Liver (tissue), 9 donors: ENCODE measurements around the gene PTPRD. TPM values are rescaled to one million over a fixed set of nuclear protein-coding genes. Genes with fewer than 3 reads are reported as not detected.

Experiments used
- DNase-seq: peaks from one replicate; pipeline ENCODE4 v3.0.0-alpha.2; 2017; ENCODE audit warnings: low spot score
- H3K27ac ChIP-seq, 2 donors: one replicate each; pipeline ENCODE4 v1.7.0; 2013; ENCODE audit warnings: inconsistent platforms in 2 of 2, low read length in 2 of 2, control low read depth in 1 of 2, low read depth in 1 of 2, mild to moderate bottlenecking in 1 of 2
- H3K27me3 ChIP-seq, 4 donors: one replicate each; pipeline versions ENCODE4 v1.6.1 to v1.7.0; 2013; ENCODE audit warnings: low read length in 3 of 4, inconsistent platforms in 1 of 4, mild to moderate bottlenecking in 1 of 4, moderate library complexity in 1 of 4; ENCODE audit not compliant: control insufficient read depth in 4 of 4, insufficient read depth in 4 of 4
- H3K36me3 ChIP-seq, 4 donors: one replicate each; pipeline versions ENCODE4 v1.6.1 to v1.7.0; 2013; ENCODE audit warnings: low read length in 3 of 4, mild to moderate bottlenecking in 3 of 4, low read depth in 1 of 4, moderate library complexity in 1 of 4; ENCODE audit not compliant: control insufficient read depth in 4 of 4, insufficient read depth in 3 of 4
- H3K4me1 ChIP-seq, 4 donors: one replicate each; pipeline versions ENCODE4 v1.6.1 to v1.7.0; 2013; ENCODE audit warnings: low read length in 3 of 4, mild to moderate bottlenecking in 3 of 4, moderate library complexity in 1 of 4; ENCODE audit not compliant: control insufficient read depth in 4 of 4, insufficient read depth in 4 of 4
- H3K4me3 ChIP-seq, 3 donors: one replicate each; pipeline versions ENCODE4 v1.6.1 to v1.7.0; 2013; ENCODE audit warnings: low read length in 3 of 3, control low read depth in 1 of 3, low read depth in 1 of 3, mild to moderate bottlenecking in 1 of 3
- H3K9ac ChIP-seq, 2 donors: one replicate each; pipeline ENCODE4 v1.7.0; 2013; ENCODE audit warnings: low read length in 2 of 2, mild to moderate bottlenecking in 2 of 2, moderate library complexity in 2 of 2, control low read depth in 1 of 2, low read depth in 1 of 2
- H3K9me3 ChIP-seq, 4 donors: one replicate each; pipeline versions ENCODE4 v1.6.1 to v1.7.0; 2013; ENCODE audit warnings: low read length in 3 of 4; ENCODE audit not compliant: control insufficient read depth in 4 of 4
- ATF3 ChIP-seq: IDR thresholded peaks from 2 replicates; pipeline ENCODE4 v1.6.1; 2016; ENCODE audit warnings: antibody characterized with exemption
- CTCF ChIP-seq: fragments of 150-350 bp; IDR thresholded peaks from 2 replicates; pipeline ENCODE4 v1.5.1; 2017; ENCODE audit warnings: improper control_type of control experiment, low read depth, low read length; ENCODE audit not compliant: missing input control
- EGR1 ChIP-seq, 2 donors: IDR thresholded peaks; 2 replicates each; pipeline ENCODE4 v1.6.1; 2016 to 2018; ENCODE audit warnings: antibody characterized with exemption in 2 of 2, low read depth in 2 of 2
- FOXA1 ChIP-seq: IDR thresholded peaks from 2 replicates; pipeline ENCODE4 v1.6.1; 2016; ENCODE audit warnings: antibody characterized with exemption
- FOXA2 ChIP-seq: IDR thresholded peaks from 2 replicates; pipeline ENCODE4 v1.6.1; 2016; ENCODE audit warnings: antibody characterized with exemption
- GABPA ChIP-seq, 2 donors: IDR thresholded peaks in 1 of 2; conservative IDR thresholded peaks in 1 of 2; 2 replicates each; pipeline ENCODE4 v1.6.1; 2016; ENCODE audit warnings: antibody characterized with exemption in 2 of 2, mild to moderate bottlenecking in 1 of 2, moderate library complexity in 1 of 2
- HNF4A ChIP-seq, 2 donors: conservative IDR thresholded peaks; 2 replicates each; pipeline ENCODE4 v1.6.1; 2016; ENCODE audit warnings: antibody characterized with exemption in 2 of 2, mild to moderate bottlenecking in 2 of 2
- HNF4G ChIP-seq: IDR thresholded peaks from 2 replicates; pipeline ENCODE4 v1.6.1; 2016; ENCODE audit warnings: antibody characterized with exemption
- JUND ChIP-seq, 2 donors: IDR thresholded peaks; 2 replicates each; pipeline ENCODE4 v1.6.1; 2016; ENCODE audit warnings: antibody characterized with exemption in 2 of 2
- MAX ChIP-seq: IDR thresholded peaks from 2 replicates; pipeline ENCODE4 v1.6.1; 2016; ENCODE audit warnings: antibody characterized with exemption
- NR2F2 ChIP-seq: IDR thresholded peaks from 2 replicates; pipeline ENCODE4 v1.6.1; 2016; ENCODE audit warnings: antibody characterized with exemption
- RAD21 ChIP-seq, 2 donors: IDR thresholded peaks; 2 replicates each; pipeline ENCODE4 v1.6.1; 2016; ENCODE audit warnings: antibody characterized with exemption in 2 of 2, mild to moderate bottlenecking in 2 of 2
- REST ChIP-seq: IDR thresholded peaks from 2 replicates; pipeline ENCODE4 v1.6.1; 2016; ENCODE audit warnings: antibody characterized with exemption, mild to moderate bottlenecking
- RXRA ChIP-seq, 2 donors: IDR thresholded peaks; 2 replicates each; pipeline ENCODE4 v1.6.1; 2017 to 2018; ENCODE audit warnings: antibody characterized with exemption in 2 of 2, mild to moderate bottlenecking in 1 of 2
- SP1 ChIP-seq: IDR thresholded peaks from 2 replicates; pipeline ENCODE4 v1.6.1; 2018; ENCODE audit warnings: antibody characterized with exemption, mild to moderate bottlenecking
- TAF1 ChIP-seq: conservative IDR thresholded peaks from 2 replicates; pipeline ENCODE4 v1.6.1; 2016; ENCODE audit warnings: antibody characterized with exemption, mild to moderate bottlenecking
- YY1 ChIP-seq: IDR thresholded peaks from 2 replicates; pipeline ENCODE4 v1.6.1; 2016; ENCODE audit warnings: antibody characterized with exemption, mild to moderate bottlenecking
- whole genome bisulfite sequencing: extraction: QIAGEN DNeasy Blood & Tissue Kit; methylation state at CpG from one replicate; pipeline ENCODE4 v1.1.7; 2013; 5-methylcytosine and 5-hydroxymethylcytosine counted together
- polyA plus RNA-seq, 2 donors: library from polyadenylated mRNA; stranded (reverse) in 1 of 2; unstranded in 1 of 2; fragments of 200-250 nt in 1 of 2; fragments of >200 nt in 1 of 2; fragmentation: Nextera tagmentation in 1 of 2; extraction: Ambion mirVana in 1 of 2; gene quantifications; one replicate each; pipeline versions ENCODE4 v1.2.1 to v1.2.3, GENCODE V29; 2013 to 2015
- total RNA-seq, 2 donors: library from RNA; depleted of rRNA; stranded (reverse); fragments of >200 nt; gene quantifications; one replicate each; pipeline ENCODE4 v1.2.3, GENCODE V29; 2014
- donor health status: healthy.
- donor health status: healthy.
- donor health status: healthy.
- donor health status: healthy.
- donor health status: healthy.

PTPRD gene
- total and polyA plus RNA-seq, 4 donors: 0.78 to 34.2 (median 4.7) TPM

- TF ChIP-seq CTCF (no peak), ATF3 (no peak), EGR1 (IDR thresholded peaks at IDR 0.05; ENCODE audit: low read depth in 2 of 2) (no peak)
Measured at GRCh38 chr9:9362332-9362731, 1250.5 kb downstream of the PTPRD start (continued).

GRCh38 chr9:9352877-9353481 is 1259.8 kb downstream of the PTPRD start:
- DNase-seq: no peak
- Histone ChIP-seq H3K27ac (no peak overlapping the region), H3K36me3 (no peaks in the 10 kb centered on the region), H3K4me1 (no peaks in the 10 kb centered on the region), H3K9ac (no peak overlapping the region), H3K9me3 (no peaks in the 10 kb centered on the region), H3K4me3 (no peak overlapping the region), H3K27me3 (peaks cover 0 to 3% (median 0%) of the 10 kb centered on the region in 4 donors)
- 18% methylated on average over 2 of the region's 2 CpGs for WGBS
- TF ChIP-seq ATF3: no peak
- TF ChIP-seq CTCF: peak; percentile 45
- TF ChIP-seq FOXA2: no peak
- TF ChIP-seq RAD21 (IDR thresholded peaks at IDR 0.05): peak; percentile 52 to 60
- no peak for TF ChIP-seq FOXA1

- WGBS: 77% methylated on average over 2 of the region's 2 CpGs
- Histone ChIP-seq H3K4me1 (no peaks in the 10 kb centered on the region), H3K4me3 (no peak overlapping the region), H3K27ac (no peak overlapping the region), H3K9ac (no peak overlapping the region), H3K36me3 (no peaks in the 10 kb centered on the region), H3K27me3 (no peaks in the 10 kb centered on the region), H3K9me3 (no peaks in the 10 kb centered on the region)
- no peak for DNase-seq
- no peak for TF ChIP-seq CTCF
- TF ChIP-seq FOXA1: no peak
- no peak for TF ChIP-seq RXRA (IDR thresholded peaks at IDR 0.05)
- TF ChIP-seq JUND (IDR thresholded peaks at IDR 0.05): no peak
- TF ChIP-seq FOXA2: no peak
- no peak for TF ChIP-seq MAX
- TF ChIP-seq ATF3: no peak
- TF ChIP-seq HNF4A (conservative IDR thresholded peaks at IDR 0.05): no peak
- TF ChIP-seq YY1: no peak
- TF ChIP-seq EGR1 (IDR thresholded peaks at IDR 0.05; ENCODE audit: low read depth in 2 of 2): no peak
- no peak for TF ChIP-seq HNF4G
- TF ChIP-seq NR2F2: no peak
- no peak for TF ChIP-seq RAD21 (IDR thresholded peaks at IDR 0.05)
- TF ChIP-seq GABPA (IDR thresholded peaks at IDR 0.05 in 1 of 2, conservative IDR thresholded peaks at IDR 0.05 in 1 of 2): no peak
- no peak for TF ChIP-seq REST
- no peak for TF ChIP-seq SP1
- no peak for TF ChIP-seq TAF1
Measured at GRCh38 chr9:9341203-9341602, 1271.6 kb downstream of the PTPRD start.
